Measurements from ENCODE around the gene PHF21A. TPM values are rescaled to one million over a fixed set of nuclear protein-coding genes. Genes with fewer than 3 reads are reported as not detected.

Gene PHF21A
- total RNA-seq, 1 donor from 2014 or later, result 45.4 TPM

DNA sequence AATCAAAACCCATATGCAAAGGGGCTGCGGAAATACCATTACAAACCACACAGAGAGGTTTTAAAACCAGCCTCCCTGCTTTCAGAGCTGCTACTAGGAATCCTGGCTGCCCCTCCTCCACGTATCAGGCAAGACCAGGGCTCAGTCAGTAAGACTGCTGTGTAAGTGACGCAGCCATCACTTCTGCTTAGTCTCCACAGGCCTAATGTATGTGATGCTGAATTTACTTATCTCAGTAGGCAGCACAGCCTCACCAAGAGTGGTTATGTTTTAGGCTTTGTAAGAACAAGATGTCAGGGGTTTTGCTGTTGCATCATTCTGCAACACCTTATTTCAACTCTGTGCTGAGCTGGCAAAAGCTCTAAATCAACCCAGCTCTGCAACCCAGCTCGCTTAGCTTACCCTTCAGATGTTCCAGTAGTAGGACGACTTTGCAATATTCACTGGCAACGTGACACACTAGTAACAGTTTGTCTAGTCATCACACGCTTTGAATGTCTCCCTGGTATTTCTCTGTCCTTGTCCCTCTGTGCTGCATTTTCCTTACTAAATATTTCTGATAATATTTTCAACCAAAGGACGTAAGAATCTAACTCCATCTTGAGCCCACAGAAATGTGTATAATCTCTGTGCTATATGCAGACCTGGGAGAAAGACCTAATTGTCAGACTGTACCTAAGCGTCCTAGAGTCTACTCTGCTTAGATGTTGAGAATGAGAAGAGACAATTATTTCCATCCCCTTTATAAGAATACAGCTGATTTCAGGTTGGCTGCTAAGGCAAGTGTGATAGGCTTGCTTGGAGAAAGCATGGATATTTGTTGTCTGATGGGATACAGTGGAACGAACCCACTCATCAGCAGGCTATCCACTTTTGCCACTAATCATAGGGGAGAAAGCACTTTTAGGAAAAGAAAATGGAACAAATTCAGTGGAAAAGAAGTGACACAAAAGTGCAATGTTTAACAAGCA is 126.6 kb downstream of the PHF21A start:
- no peak for DNase-seq
- Histone ChIP-seq H3K27me3 (no peaks in the 10 kb centered on the region), H3K9me3 (no peaks in the 10 kb centered on the region), H3K27ac (no peak overlapping the region), H3K4me1 (no peaks in the 10 kb centered on the region), H3K36me3 (no peaks in the 10 kb centered on the region), H3K4me3 (no peak overlapping the region)
- intact Hi-C loops (cut with DNase I), result no loop called here
- TF ChIP-seq, protein P1, sequence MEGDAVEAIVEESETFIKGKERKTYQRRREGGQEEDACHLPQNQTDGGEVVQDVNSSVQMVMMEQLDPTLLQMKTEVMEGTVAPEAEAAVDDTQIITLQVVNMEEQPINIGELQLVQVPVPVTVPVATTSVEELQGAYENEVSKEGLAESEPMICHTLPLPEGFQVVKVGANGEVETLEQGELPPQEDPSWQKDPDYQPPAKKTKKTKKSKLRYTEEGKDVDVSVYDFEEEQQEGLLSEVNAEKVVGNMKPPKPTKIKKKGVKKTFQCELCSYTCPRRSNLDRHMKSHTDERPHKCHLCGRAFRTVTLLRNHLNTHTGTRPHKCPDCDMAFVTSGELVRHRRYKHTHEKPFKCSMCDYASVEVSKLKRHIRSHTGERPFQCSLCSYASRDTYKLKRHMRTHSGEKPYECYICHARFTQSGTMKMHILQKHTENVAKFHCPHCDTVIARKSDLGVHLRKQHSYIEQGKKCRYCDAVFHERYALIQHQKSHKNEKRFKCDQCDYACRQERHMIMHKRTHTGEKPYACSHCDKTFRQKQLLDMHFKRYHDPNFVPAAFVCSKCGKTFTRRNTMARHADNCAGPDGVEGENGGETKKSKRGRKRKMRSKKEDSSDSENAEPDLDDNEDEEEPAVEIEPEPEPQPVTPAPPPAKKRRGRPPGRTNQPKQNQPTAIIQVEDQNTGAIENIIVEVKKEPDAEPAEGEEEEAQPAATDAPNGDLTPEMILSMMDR (IDR thresholded peaks at IDR 0.05), result no peak
- no peak for ATAC-seq

DNA sequence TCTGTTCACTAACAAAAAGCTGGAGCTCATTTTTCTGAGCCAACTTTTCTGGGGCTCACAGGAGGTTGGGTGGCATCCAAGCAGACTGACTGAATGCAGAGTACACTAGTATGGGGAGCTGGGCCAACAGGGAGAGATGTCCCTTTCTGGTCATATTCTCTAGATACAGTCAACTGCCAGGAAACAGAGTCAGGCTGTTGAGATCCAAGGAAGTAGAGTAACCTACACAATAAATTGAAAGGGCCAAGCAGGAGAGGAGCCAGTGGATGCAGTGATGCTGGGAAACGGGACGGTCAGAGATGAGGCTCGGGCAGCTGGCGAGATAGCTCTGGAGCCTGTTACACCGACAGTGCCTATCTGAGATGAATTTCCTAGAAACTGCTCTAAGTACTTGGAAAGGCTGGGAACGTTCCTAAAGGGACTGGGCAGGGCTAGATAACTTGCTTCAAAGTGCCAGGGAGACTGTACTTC is 127.7 kb downstream of the PHF21A start:
- ATAC-seq (peak; percentile 32), DNase-seq (no peak)
- Histone ChIP-seq H3K9me3 (no peaks in the 10 kb centered on the region), H3K27me3 (no peaks in the 10 kb centered on the region), H3K27ac (no peak overlapping the region), H3K4me1 (no peaks in the 10 kb centered on the region), H3K36me3 (no peaks in the 10 kb centered on the region), H3K4me3 (no peak overlapping the region)
- intact Hi-C loops (cut with DNase I), result no loop called here
- TF ChIP-seq, protein P1 (IDR thresholded peaks at IDR 0.05), result no peak

DNA sequence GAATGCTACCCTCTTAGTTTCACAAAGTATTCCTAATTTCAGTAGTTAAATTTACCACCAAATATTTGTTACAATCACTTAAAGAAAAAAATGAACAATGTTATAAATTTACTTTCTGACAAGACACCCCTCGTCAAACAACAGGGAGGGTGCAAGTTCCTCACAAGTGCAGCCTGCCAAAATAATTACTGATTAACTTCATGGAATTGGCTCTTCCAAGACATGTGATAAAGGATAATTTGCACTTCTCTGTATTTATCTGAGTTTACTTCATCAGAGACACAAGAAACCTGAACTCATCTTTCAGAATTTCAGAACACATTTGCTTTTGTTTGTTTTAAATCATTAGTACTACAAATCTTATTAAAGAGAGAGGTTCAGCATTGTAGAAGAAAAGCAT is 132.3 kb downstream of the PHF21A start:
- Histone ChIP-seq H3K27me3 (no peaks in the 10 kb centered on the region), H3K4me1 (no peaks in the 10 kb centered on the region), H3K36me3 (no peaks in the 10 kb centered on the region), H3K9me3 (no peaks in the 10 kb centered on the region), H3K27ac (no peak overlapping the region), H3K4me3 (no peak overlapping the region)
- DNase-seq (no peak), ATAC-seq (no peak)
- TF ChIP-seq, protein P1 (IDR thresholded peaks at IDR 0.05), result no peak
- intact Hi-C loops (cut with DNase I), result no loop called here

DNA sequence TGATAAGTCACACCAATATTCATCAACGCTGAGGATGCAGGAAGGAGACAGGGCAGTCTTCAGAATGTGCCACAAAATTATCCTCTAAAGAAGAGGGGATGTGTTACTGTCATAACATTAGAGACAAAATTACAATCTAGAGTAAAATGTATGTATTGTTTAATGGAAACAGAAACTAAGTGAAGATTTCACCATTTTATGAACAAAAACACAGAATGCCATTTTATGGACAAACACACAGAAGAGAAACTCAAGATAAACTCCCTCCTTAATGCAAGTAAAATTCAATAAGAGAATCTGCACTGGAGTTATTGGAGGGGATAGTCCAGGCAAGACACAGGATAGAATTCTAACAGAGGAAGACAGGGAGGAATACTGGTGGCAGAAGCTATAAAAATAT is 136.0 kb downstream of the PHF21A start:
- Histone ChIP-seq H3K4me3 (no peak overlapping the region), H3K27ac (no peak overlapping the region), H3K9me3 (no peaks in the 10 kb centered on the region), H3K4me1 (peaks cover 24% of the 10 kb centered on the region), H3K36me3 (no peaks in the 10 kb centered on the region), H3K27me3 (no peaks in the 10 kb centered on the region)
- intact Hi-C loops (cut with DNase I), result no loop called here
- DNase-seq, result no peak
- no peak for ATAC-seq
- TF ChIP-seq, protein P1 (IDR thresholded peaks at IDR 0.05), result no peak

DNA sequence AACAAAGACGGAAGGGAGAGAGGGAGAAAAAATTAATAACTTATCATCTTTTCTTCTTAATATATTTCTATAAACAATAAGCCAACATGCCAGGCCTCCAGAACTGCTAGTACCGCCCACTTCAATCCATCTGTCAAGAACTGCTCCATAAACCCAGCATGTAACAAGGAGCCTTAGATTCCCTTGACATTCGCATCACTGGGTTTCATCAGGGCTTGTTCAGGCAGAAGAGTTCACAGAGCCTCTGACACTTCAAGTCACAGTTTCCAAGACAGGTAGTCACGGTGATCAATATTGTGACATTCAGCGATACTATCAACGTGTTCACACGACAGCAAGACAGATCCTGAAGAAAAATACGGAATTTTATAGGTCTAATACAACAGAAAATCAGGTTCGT is 137.1 kb downstream of the PHF21A start:
- ATAC-seq, result no peak
- no peak for DNase-seq
- intact Hi-C loops (cut with DNase I), result no loop called here
- no peak overlapping the region for H3K27ac ChIP-seq
- peaks cover 8% of the 10 kb centered on the region for H3K36me3 ChIP-seq
- no peaks in the 10 kb centered on the region for H3K27me3 ChIP-seq
- H3K4me1 ChIP-seq, result peaks cover 24% of the 10 kb centered on the region
- H3K9me3 ChIP-seq, result no peaks in the 10 kb centered on the region
- TF ChIP-seq, protein P1 (IDR thresholded peaks at IDR 0.05), result no peak
- no peak overlapping the region for H3K4me3 ChIP-seq
